ENCODE results near the gene MYG1.

DNA sequence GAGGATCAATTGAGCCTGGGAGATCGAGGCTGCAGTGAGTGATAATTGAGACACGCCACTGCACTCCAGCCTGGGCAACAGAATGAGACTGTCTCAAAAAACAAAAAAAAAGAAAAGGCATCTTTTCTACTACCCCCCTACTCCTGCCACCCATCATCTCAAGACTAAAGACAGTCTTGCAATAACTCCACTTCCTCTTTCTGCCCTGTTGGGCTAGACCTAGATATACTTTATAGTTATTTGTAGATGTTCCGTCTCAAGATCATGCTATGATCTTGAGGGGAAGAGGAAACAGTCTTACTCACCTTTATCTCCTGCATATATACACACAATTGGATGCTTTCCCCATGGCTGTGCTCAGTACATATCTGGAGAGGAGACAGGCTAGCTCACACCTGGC lies 43.5 kb upstream of the MYG1 start:
- TF ChIP-seq, protein P1, sequence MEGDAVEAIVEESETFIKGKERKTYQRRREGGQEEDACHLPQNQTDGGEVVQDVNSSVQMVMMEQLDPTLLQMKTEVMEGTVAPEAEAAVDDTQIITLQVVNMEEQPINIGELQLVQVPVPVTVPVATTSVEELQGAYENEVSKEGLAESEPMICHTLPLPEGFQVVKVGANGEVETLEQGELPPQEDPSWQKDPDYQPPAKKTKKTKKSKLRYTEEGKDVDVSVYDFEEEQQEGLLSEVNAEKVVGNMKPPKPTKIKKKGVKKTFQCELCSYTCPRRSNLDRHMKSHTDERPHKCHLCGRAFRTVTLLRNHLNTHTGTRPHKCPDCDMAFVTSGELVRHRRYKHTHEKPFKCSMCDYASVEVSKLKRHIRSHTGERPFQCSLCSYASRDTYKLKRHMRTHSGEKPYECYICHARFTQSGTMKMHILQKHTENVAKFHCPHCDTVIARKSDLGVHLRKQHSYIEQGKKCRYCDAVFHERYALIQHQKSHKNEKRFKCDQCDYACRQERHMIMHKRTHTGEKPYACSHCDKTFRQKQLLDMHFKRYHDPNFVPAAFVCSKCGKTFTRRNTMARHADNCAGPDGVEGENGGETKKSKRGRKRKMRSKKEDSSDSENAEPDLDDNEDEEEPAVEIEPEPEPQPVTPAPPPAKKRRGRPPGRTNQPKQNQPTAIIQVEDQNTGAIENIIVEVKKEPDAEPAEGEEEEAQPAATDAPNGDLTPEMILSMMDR (IDR thresholded peaks at IDR 0.05 in 4 of 5, conservative IDR thresholded peaks at IDR 0.05 in 1 of 5), result no peak
- no peak for TF ChIP-seq POLR2A (IDR thresholded peaks at IDR 0.05)

All from gastrocnemius medialis (tissue), 4 donors.